Keratinocyte (primary cell): ENCODE results near the gene MOCS1. TPM values are rescaled to one million over a fixed set of nuclear protein-coding genes. Genes with fewer than 3 reads are reported as not detected.

Experiments
- DNase-seq: peaks from one replicate; pipeline ENCODE4 v3.0.0-alpha.2; 2011; ENCODE audit warnings: low read depth, missing footprints, low spot score
- FAIRE-seq: peaks from 2 replicates; lab custom pipeline; 2011; peaks lifted over from hg19 to GRCh38; lab: Jason Lieb, UNC
- H2AFZ ChIP-seq: 2 replicates; pipeline ENCODE4 v1.6.0; 2012; ENCODE audit warnings: low read length, control low read depth, inconsistent platforms; ENCODE audit not compliant: control insufficient read depth
- H3K27ac ChIP-seq: 2 replicates; pipeline ENCODE4 v1.5.1; 2011; ENCODE audit warnings: low read length; ENCODE audit not compliant: control insufficient read depth, insufficient read depth
- H3K27me3 ChIP-seq: 3 replicates; pipeline ENCODE4 v1.6.0; 2011; ENCODE audit warnings: low read length; ENCODE audit not compliant: control insufficient read depth, insufficient read depth; ENCODE audit errors: extremely low read depth
- H3K36me3 ChIP-seq, 2 experiments: 2 replicates in 1 of 2; 3 replicates in 1 of 2; pipeline ENCODE4 v1.5.1; 2011; ENCODE audit warnings: low read length in 2 of 2, mild to moderate bottlenecking in 1 of 2; ENCODE audit not compliant: control insufficient read depth in 2 of 2, insufficient read depth in 2 of 2; ENCODE audit errors: extremely low read depth in 1 of 2
- H3K4me1 ChIP-seq: 3 replicates; pipeline ENCODE4 v1.5.1; 2011; ENCODE audit warnings: low read length; ENCODE audit not compliant: control insufficient read depth, insufficient read depth; ENCODE audit errors: extremely low read depth
- H3K4me2 ChIP-seq: 3 replicates; pipeline ENCODE4 v1.6.0; 2011; ENCODE audit warnings: low read depth, low read length; ENCODE audit not compliant: control insufficient read depth, insufficient read depth; ENCODE audit errors: extremely low read depth
- H3K4me3 ChIP-seq, 3 experiments: fragments of 200-600 bp in 1 of 3; sonication (generic) in 1 of 3; 2 replicates in 2 of 3; 3 replicates in 1 of 3; pipeline ENCODE4 v1.5.1; 2011 to 2016; ENCODE audit warnings: low read length in 3 of 3, mild to moderate bottlenecking in 3 of 3, control low read depth in 2 of 3, inconsistent platforms in 1 of 3, low read depth in 1 of 3, mixed read lengths in 1 of 3, mixed run types in 1 of 3, moderate library complexity in 1 of 3; ENCODE audit not compliant: control insufficient read depth in 2 of 3, insufficient read depth in 2 of 3; ENCODE audit errors: extremely low read depth in 1 of 3
- H3K79me2 ChIP-seq: 2 replicates; pipeline ENCODE4 v1.6.0; 2012; ENCODE audit warnings: low read length; ENCODE audit not compliant: control insufficient read depth, insufficient read depth
- H3K9ac ChIP-seq: 3 replicates; pipeline ENCODE4 v1.6.0; 2011; ENCODE audit warnings: low read length; ENCODE audit not compliant: control insufficient read depth, insufficient read depth; ENCODE audit errors: extremely low read depth
- H3K9me1 ChIP-seq: 3 replicates; pipeline ENCODE4 v1.6.0; 2011; ENCODE audit warnings: low read length; ENCODE audit not compliant: control insufficient read depth, insufficient read depth; ENCODE audit errors: extremely low read depth
- H3K9me3 ChIP-seq: 2 replicates; pipeline ENCODE4 v1.5.1; 2012; ENCODE audit warnings: low read depth, low read length; ENCODE audit not compliant: control insufficient read depth
- H4K20me1 ChIP-seq: 3 replicates; pipeline ENCODE4 v1.6.0; 2011; ENCODE audit warnings: low read length; ENCODE audit not compliant: control insufficient read depth, insufficient read depth; ENCODE audit errors: extremely low read depth
- CTCF ChIP-seq, 3 experiments: IDR thresholded peaks in 1 of 3; conservative IDR thresholded peaks in 1 of 3; optimal IDR thresholded peaks in 1 of 3; 2 replicates in 2 of 3; 3 replicates in 1 of 3; pipeline versions ENCODE3 to v1.5.1; 2011; ENCODE audit warnings: low read length in 3 of 3, mild to moderate bottlenecking in 3 of 3, moderate library complexity in 2 of 3, control low read depth in 1 of 3, inconsistent platforms in 1 of 3; ENCODE audit not compliant: insufficient read depth in 2 of 3; ENCODE audit errors: extremely low read depth in 1 of 3
- EZH2 ChIP-seq: IDR thresholded peaks from one replicate; pipeline ENCODE4 v1.6.1; 2012; ENCODE audit warnings: inconsistent platforms, mild to moderate bottlenecking, low read length, moderate library complexity
- dilution Hi-C: fragments of 300-500 bp; cut with MboI; formaldehyde crosslinking; loops from one replicate; pipeline ENCODE4 v1.7.0; 2020; ENCODE audit warnings: low sequenced_read_pairs; ENCODE audit not compliant: extremely low pct_ligation_motif_present
- polyA plus RNA-seq, 5 experiments: library from polyadenylated mRNA; depleted of rRNA in 3 of 5; stranded (reverse) in 3 of 5; stranded (forward) in 1 of 5; unstranded in 1 of 5; fragments of >200 nt; gene quantifications; 1 replicate in 1 of 5; 2 replicates in 3 of 5; 3 replicates in 1 of 5; pipeline versions ENCODE4 v1.2.1 to v1.2.3, GENCODE V29; 2011 to 2012; ENCODE audit warnings: missing spikeins in 2 of 5, low read depth in 1 of 5, low replicate concordance in 1 of 5

The MOCS1 gene
- polyA plus RNA-seq, 1 donor (not counting 4 experiments of a cell fraction or from before 2014, with no cell fraction given), result 2.2 TPM

- DNase-seq (no peak), FAIRE-seq (no peak)
- no peak overlapping the region for H3K27ac ChIP-seq
- no peaks in the 10 kb centered on the region for H3K9me1 ChIP-seq
- dilution Hi-C loops, result no loop called here
- no peaks in the 10 kb centered on the region for H3K36me3 ChIP-seq
- no peaks in the 10 kb centered on the region for H3K79me2 ChIP-seq
- no peak overlapping the region for H3K4me2 ChIP-seq
- H3K9me3 ChIP-seq, result no peaks in the 10 kb centered on the region
- no peaks in the 10 kb centered on the region for H3K27me3 ChIP-seq
- no peaks in the 10 kb centered on the region for H4K20me1 ChIP-seq
- H3K9ac ChIP-seq, result no peak overlapping the region
- TF ChIP-seq CTCF (optimal IDR thresholded peaks at IDR 0.05 in 1 of 3, IDR thresholded peaks at IDR 0.05 in 1 of 3, conservative IDR thresholded peaks at IDR 0.05 in 1 of 3; ENCODE audit: extremely low read depth in 1 of 3, insufficient read depth in 2 of 3, low read length in 3 of 3) (no peak), EZH2 (no peak)
- H2AFZ ChIP-seq, result no peak overlapping the region
- peaks cover 15% of the 10 kb centered on the region for H3K4me1 ChIP-seq
- no peak overlapping the region for H3K4me3 ChIP-seq
Observed at GRCh38 chr6:39925931-39926290, 8.4 kb downstream of the MOCS1 start.

GRCh38 chr6:39925191-39925930, 8.9 kb downstream of the MOCS1 start:
- Histone ChIP-seq H2AFZ (no peak overlapping the region), H3K4me1 (peaks cover 15% of the 10 kb centered on the region), H3K4me3 (no peak overlapping the region), H3K79me2 (no peaks in the 10 kb centered on the region), H3K9me3 (no peaks in the 10 kb centered on the region), H3K27ac (no peak overlapping the region), H4K20me1 (no peaks in the 10 kb centered on the region), H3K4me2 (no peak overlapping the region), H3K27me3 (no peaks in the 10 kb centered on the region), H3K9me1 (no peaks in the 10 kb centered on the region), H3K36me3 (no peaks in the 10 kb centered on the region), H3K9ac (no peak overlapping the region)
- TF ChIP-seq EZH2 (no peak), CTCF (optimal IDR thresholded peaks at IDR 0.05 in 1 of 3, IDR thresholded peaks at IDR 0.05 in 1 of 3, conservative IDR thresholded peaks at IDR 0.05 in 1 of 3; ENCODE audit: extremely low read depth in 1 of 3, insufficient read depth in 2 of 3, low read length in 3 of 3) (no peak)
- FAIRE-seq, result no peak
- dilution Hi-C loops, result no loop called here
- DNase-seq, result no peak
